BLaER1 (cell line): ENCODE data around the gene KDM3A.

Experiments
- H3K27ac ChIP-seq: shearing (Covaris generic); formaldehyde crosslinking; 2 replicates; pipeline ENCODE4 v1.8.1; 2022
- H3K27me3 ChIP-seq: shearing (Covaris generic); formaldehyde crosslinking; 2 replicates; pipeline ENCODE4 v1.8.1; 2022
- H3K36me3 ChIP-seq: shearing (Covaris generic); formaldehyde crosslinking; 2 replicates; pipeline ENCODE4 v1.8.1; 2022
- H3K4me1 ChIP-seq: shearing (Covaris generic); formaldehyde crosslinking; 2 replicates; pipeline ENCODE4 v1.8.1; 2022
- H3K4me2 ChIP-seq: shearing (Covaris generic); formaldehyde crosslinking; 2 replicates; pipeline ENCODE4 v1.8.1; 2022
- H3K4me3 ChIP-seq: shearing (Covaris generic); formaldehyde crosslinking; 2 replicates; pipeline ENCODE4 v1.8.1; 2022
- H3K9ac ChIP-seq: shearing (Covaris generic); formaldehyde crosslinking; 2 replicates; pipeline ENCODE4 v1.8.1; 2022
- H3K9me3 ChIP-seq: shearing (Covaris generic); formaldehyde crosslinking; 2 replicates; pipeline ENCODE4 v1.8.1; 2022
- H4K20me1 ChIP-seq: shearing (Covaris generic); formaldehyde crosslinking; 2 replicates; pipeline ENCODE4 v1.8.1; 2022
- Cebpa-rat ChIP-seq: shearing (Covaris generic); IDR thresholded peaks from 2 replicates; pipeline ENCODE4 v1.8.1; 2022

The KDM3A gene

GRCh38 chr2:86445436-86445835 is 4.3 kb downstream of the KDM3A start:
- peaks cover 83% of the 10 kb centered on the region for H4K20me1 ChIP-seq
- TF ChIP-seq Cebpa-rat, result no peak
- H3K4me2 ChIP-seq, result no peak overlapping the region
- H3K27ac ChIP-seq, result no peak overlapping the region
- H3K27me3 ChIP-seq, result no peaks in the 10 kb centered on the region
- H3K9me3 ChIP-seq, result no peaks in the 10 kb centered on the region
- peaks cover 67% of the 10 kb centered on the region for H3K36me3 ChIP-seq
- H3K4me1 ChIP-seq, result peaks cover 17% of the 10 kb centered on the region
- no peak overlapping the region for H3K4me3 ChIP-seq
- no peak overlapping the region for H3K9ac ChIP-seq

- Histone ChIP-seq H4K20me1 (peaks cover 85% of the 10 kb centered on the region), H3K36me3 (peaks cover 74% of the 10 kb centered on the region), H3K27me3 (no peaks in the 10 kb centered on the region), H3K27ac (no peak overlapping the region), H3K9ac (no peak overlapping the region), H3K4me2 (no peak overlapping the region), H3K9me3 (no peaks in the 10 kb centered on the region), H3K4me3 (no peak overlapping the region), H3K4me1 (peaks cover 17% of the 10 kb centered on the region)
- no peak for TF ChIP-seq Cebpa-rat
Measured at GRCh38 chr2:86446060-86446459, 4.9 kb downstream of the KDM3A start.

- H3K4me2 ChIP-seq, result no peak overlapping the region
- H3K9ac ChIP-seq, result no peak overlapping the region
- no peaks in the 10 kb centered on the region for H3K27me3 ChIP-seq
- no peak overlapping the region for H3K4me3 ChIP-seq
- no peak for TF ChIP-seq Cebpa-rat
- no peak overlapping the region for H3K27ac ChIP-seq
- no peaks in the 10 kb centered on the region for H3K9me3 ChIP-seq
- H3K4me1 ChIP-seq, result no peaks in the 10 kb centered on the region
- H3K36me3 ChIP-seq, result peaks cover 100% of the 10 kb centered on the region
- H4K20me1 ChIP-seq, result peaks cover 26% of the 10 kb centered on the region
Measured at GRCh38 chr2:86453836-86454235, 12.7 kb downstream of the KDM3A start.

- Histone ChIP-seq H3K4me2 (no peak overlapping the region), H3K4me1 (no peaks in the 10 kb centered on the region), H3K4me3 (no peak overlapping the region), H3K9ac (no peak overlapping the region), H4K20me1 (peaks cover 23% of the 10 kb centered on the region), H3K9me3 (no peaks in the 10 kb centered on the region), H3K36me3 (peaks cover 100% of the 10 kb centered on the region), H3K27me3 (no peaks in the 10 kb centered on the region), H3K27ac (no peak overlapping the region)
- no peak for TF ChIP-seq Cebpa-rat
Measured at GRCh38 chr2:86454238-86454637, 13.1 kb downstream of the KDM3A start.

- H3K27ac ChIP-seq, result no peak overlapping the region
- H3K4me3 ChIP-seq, result no peak overlapping the region
- H3K27me3 ChIP-seq, result no peaks in the 10 kb centered on the region
- TF ChIP-seq Cebpa-rat, result no peak
- H3K4me2 ChIP-seq, result no peak overlapping the region
- H3K9me3 ChIP-seq, result no peaks in the 10 kb centered on the region
- H3K4me1 ChIP-seq, result no peaks in the 10 kb centered on the region
- peaks cover 18% of the 10 kb centered on the region for H4K20me1 ChIP-seq
- no peak overlapping the region for H3K9ac ChIP-seq
- peaks cover 100% of the 10 kb centered on the region for H3K36me3 ChIP-seq
Measured at GRCh38 chr2:86455181-86455580, 14.0 kb downstream of the KDM3A start.

- H3K4me3 ChIP-seq, result no peak overlapping the region
- peaks cover 6% of the 10 kb centered on the region; the same call in 1 of the 2 replicates for H4K20me1 ChIP-seq
- no peak overlapping the region for H3K27ac ChIP-seq
- no peaks in the 10 kb centered on the region for H3K27me3 ChIP-seq
- no peaks in the 10 kb centered on the region for H3K9me3 ChIP-seq
- H3K9ac ChIP-seq, result no peak overlapping the region
- H3K4me1 ChIP-seq, result no peaks in the 10 kb centered on the region
- H3K4me2 ChIP-seq, result no peak overlapping the region
- TF ChIP-seq Cebpa-rat, result no peak
- H3K36me3 ChIP-seq, result peaks cover 100% of the 10 kb centered on the region
Measured at GRCh38 chr2:86461042-86461743, 20.0 kb downstream of the KDM3A start.

- Histone ChIP-seq H3K4me1 (no peaks in the 10 kb centered on the region), H3K4me2 (no peak overlapping the region), H3K9me3 (no peaks in the 10 kb centered on the region), H3K27me3 (no peaks in the 10 kb centered on the region), H4K20me1 (peaks cover 31% of the 10 kb centered on the region), H3K27ac (no peak overlapping the region), H3K4me3 (no peak overlapping the region), H3K9ac (no peak overlapping the region), H3K36me3 (peaks cover 100% of the 10 kb centered on the region)
- no peak for TF ChIP-seq Cebpa-rat
Measured at GRCh38 chr2:86464652-86465051, 23.5 kb downstream of the KDM3A start.

- Histone ChIP-seq H3K27ac (no peak overlapping the region), H4K20me1 (peaks cover 30% of the 10 kb centered on the region), H3K36me3 (peaks cover 96% of the 10 kb centered on the region)
Measured at GRCh38 chr2:86466306-86466705, 25.1 kb downstream of the KDM3A start.

GRCh38 chr2:86468162-86469033 is 27.2 kb downstream of the KDM3A start:
- peaks cover 94% of the 10 kb centered on the region for H3K36me3 ChIP-seq
- no peak overlapping the region for H3K4me2 ChIP-seq
- H3K27ac ChIP-seq, result no peak overlapping the region
- H3K9ac ChIP-seq, result no peak overlapping the region
- no peaks in the 10 kb centered on the region for H3K9me3 ChIP-seq
- H3K4me3 ChIP-seq, result no peak overlapping the region
- H4K20me1 ChIP-seq, result peaks cover 35% of the 10 kb centered on the region
- H3K4me1 ChIP-seq, result no peaks in the 10 kb centered on the region
- no peaks in the 10 kb centered on the region for H3K27me3 ChIP-seq
- no peak for TF ChIP-seq Cebpa-rat

More at GRCh38 chr2:86466306-86466705, 25.1 kb downstream of the KDM3A start:
- TF ChIP-seq Cebpa-rat, result no peak
- Histone ChIP-seq H3K9ac (no peak overlapping the region), H3K9me3 (no peaks in the 10 kb centered on the region), H3K4me1 (no peaks in the 10 kb centered on the region), H3K4me3 (no peak overlapping the region), H3K27me3 (no peaks in the 10 kb centered on the region), H3K4me2 (no peak overlapping the region)

GRCh38 chr2:86470890-86471289 is 29.7 kb downstream of the KDM3A start:
- H3K4me1 ChIP-seq, result no peaks in the 10 kb centered on the region
- H3K4me3 ChIP-seq, result no peak overlapping the region
- peaks cover 94% of the 10 kb centered on the region for H3K36me3 ChIP-seq
- no peak overlapping the region for H3K27ac ChIP-seq
- H3K9me3 ChIP-seq, result no peaks in the 10 kb centered on the region
- peaks cover 43% of the 10 kb centered on the region for H4K20me1 ChIP-seq
- H3K4me2 ChIP-seq, result no peak overlapping the region
- no peaks in the 10 kb centered on the region for H3K27me3 ChIP-seq
- TF ChIP-seq Cebpa-rat, result no peak
- H3K9ac ChIP-seq, result no peak overlapping the region
